GM19025 (cell line): Measurements from ENCODE around the gene HTRA1.

ENCODE experiments used
- ATAC-seq: cut with Tn5 transposase; IDR thresholded peaks from one replicate; pipeline ENCODE4 v1.9.1; 2021; ENCODE audit warnings: mild to moderate bottlenecking, low read depth, moderate library complexity; ENCODE audit not compliant: unreplicated experiment

Gene HTRA1

GRCh38 chr10:122471531-122472177 is 10.3 kb downstream of the HTRA1 start:
- no peak for ATAC-seq

GRCh38 chr10:122473116-122473515 is 11.8 kb downstream of the HTRA1 start:
- no peak for ATAC-seq

GRCh38 chr10:122474131-122474818 is 12.9 kb downstream of the HTRA1 start:
- no peak for ATAC-seq

- no peak for ATAC-seq
Measured at GRCh38 chr10:122475100-122475499, 13.7 kb downstream of the HTRA1 start.

- ATAC-seq = no peak
Measured at GRCh38 chr10:122475591-122476332, 14.4 kb downstream of the HTRA1 start.

GRCh38 chr10:122476333-122476695 is 15.0 kb downstream of the HTRA1 start:
- ATAC-seq = no peak

- no peak for ATAC-seq
Measured at GRCh38 chr10:122477436-122477835, 16.1 kb downstream of the HTRA1 start.

- ATAC-seq = no peak
Measured at GRCh38 chr10:122478971-122479370, 17.6 kb downstream of the HTRA1 start.

GRCh38 chr10:122480146-122480833 is 18.9 kb downstream of the HTRA1 start:
- no peak for ATAC-seq

- ATAC-seq = no peak
Measured at GRCh38 chr10:122481296-122482056, 20.1 kb downstream of the HTRA1 start.

GRCh38 chr10:122484276-122485060 is 23.1 kb downstream of the HTRA1 start:
- ATAC-seq = no peak

- ATAC-seq = no peak
Measured at GRCh38 chr10:122485670-122486069, 24.3 kb downstream of the HTRA1 start.

GRCh38 chr10:122486406-122487080 is 25.2 kb downstream of the HTRA1 start:
- no peak for ATAC-seq

GRCh38 chr10:122487174-122487765 is 25.9 kb downstream of the HTRA1 start:
- ATAC-seq = no peak

GRCh38 chr10:122490268-122490667 is 28.9 kb downstream of the HTRA1 start:
- ATAC-seq = no peak

- no peak for ATAC-seq
Measured at GRCh38 chr10:122490786-122491680, 29.7 kb downstream of the HTRA1 start.

- no peak for ATAC-seq
Measured at GRCh38 chr10:122492006-122492405, 30.7 kb downstream of the HTRA1 start.
